Uterus (tissue), 4 donors: ENCODE measurements around the gene GASK1A. TPM values are rescaled to one million over a fixed set of nuclear protein-coding genes. Genes with fewer than 3 reads are reported as not detected.

Source experiments
- DNase-seq, 2 donors: peaks; one replicate each; pipeline ENCODE4 v3.0.0-alpha.2; 2019 to 2020
- H3K27ac ChIP-seq, 2 donors: fragments of 200-600 bp; sonication (generic); 1 replicate in 1 of 2; 2 replicates in 1 of 2; pipeline ENCODE4 v1.5.1; 2016 to 2018
- H3K27me3 ChIP-seq, 2 donors: fragments of 200-600 bp; sonication (generic); one replicate each; pipeline ENCODE4 v1.5.1; 2018 to 2019; ENCODE audit warnings: control low read depth in 1 of 2
- H3K36me3 ChIP-seq, 2 donors: fragments of 200-600 bp; sonication (generic); one replicate each; pipeline ENCODE4 v1.5.1; 2019; ENCODE audit warnings: control low read depth in 1 of 2
- H3K4me1 ChIP-seq, 2 donors: fragments of 200-600 bp; sonication (generic); one replicate each; pipeline ENCODE4 v1.5.1; 2018 to 2019; ENCODE audit warnings: control low read depth in 1 of 2
- H3K4me3 ChIP-seq, 2 donors: fragments of 200-600 bp; sonication (generic); 1 replicate in 1 of 2; 2 replicates in 1 of 2; pipeline ENCODE4 v1.5.1; 2018 to 2019; ENCODE audit warnings: mild to moderate bottlenecking in 1 of 2
- H3K9me3 ChIP-seq, 2 donors: fragments of 200-600 bp; sonication (generic); one replicate each; pipeline ENCODE4 v1.5.1; 2019; ENCODE audit warnings: control low read depth in 1 of 2
- POLR2A ChIP-seq, 2 donors: fragments of 450-650 bp; IDR thresholded peaks; one replicate each; pipeline ENCODE4 v1.6.1; 2016; ENCODE audit warnings: antibody characterized with exemption in 2 of 2, mild to moderate bottlenecking in 1 of 2, moderate library complexity in 1 of 2
- intact Hi-C: fragments of 100-400 bp; cut with DNase I; formaldehyde crosslinking; loops from one replicate; pipeline ENCODE4 v1.15.1; 2023; ENCODE audit warnings: low total_unique reads
- total RNA-seq, 4 donors: library from RNA; depleted of rRNA in 3 of 4; stranded (reverse); fragments of >200 nt in 3 of 4; gene quantifications; one replicate each; pipeline versions ENCODE4 v1.1.0 to v1.2.4, GENCODE V29; 2014 to 2023
- TF ChIP-seq, protein P1 (sequence below), 4 experiments: fragments of 200-600 bp in 2 of 4; fragments of 450-650 bp in 2 of 4; sonication (generic) in 2 of 4; IDR thresholded peaks; one replicate each; pipeline ENCODE4 v1.5.1; 2016 to 2019; ENCODE audit warnings: antibody characterized with exemption in 4 of 4, mild to moderate bottlenecking in 2 of 4, moderate library complexity in 1 of 4
- donor health status: DM: yes; HTN: yes; CAD: no.

Gene GASK1A
- total RNA-seq, 4 donors from 2014 or later, result 26.3 to 65.8 (median 48.0) TPM

DNA sequence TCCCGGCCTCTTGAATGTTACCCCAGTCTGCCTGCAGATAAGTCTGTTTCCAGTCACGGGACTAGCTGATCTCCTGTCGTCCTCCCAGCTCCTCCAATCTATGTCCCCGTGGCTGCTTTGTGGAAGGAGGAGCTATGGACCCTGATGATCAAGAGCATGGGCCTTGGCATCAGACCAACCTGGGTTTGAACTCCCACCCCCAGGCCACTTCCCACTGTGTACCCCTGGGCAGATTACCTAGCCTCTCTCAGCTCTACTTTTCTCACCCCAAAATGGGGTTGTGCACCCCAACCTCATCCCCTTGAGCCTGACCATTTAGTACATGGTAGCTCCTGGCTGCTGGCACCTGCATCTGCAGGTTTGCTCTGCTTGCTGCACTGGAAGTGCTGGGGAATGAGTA lies 55.8 kb downstream of the GASK1A start:
- DNase-seq, result no peak
- Histone ChIP-seq H3K27ac (no peak overlapping the region), H3K9me3 (no peaks in the 10 kb centered on the region), H3K4me1 (no peaks in the 10 kb centered on the region), H3K4me3 (no peak overlapping the region), H3K27me3 (no peaks in the 10 kb centered on the region), H3K36me3 (no peaks in the 10 kb centered on the region)
- TF ChIP-seq, protein P1, sequence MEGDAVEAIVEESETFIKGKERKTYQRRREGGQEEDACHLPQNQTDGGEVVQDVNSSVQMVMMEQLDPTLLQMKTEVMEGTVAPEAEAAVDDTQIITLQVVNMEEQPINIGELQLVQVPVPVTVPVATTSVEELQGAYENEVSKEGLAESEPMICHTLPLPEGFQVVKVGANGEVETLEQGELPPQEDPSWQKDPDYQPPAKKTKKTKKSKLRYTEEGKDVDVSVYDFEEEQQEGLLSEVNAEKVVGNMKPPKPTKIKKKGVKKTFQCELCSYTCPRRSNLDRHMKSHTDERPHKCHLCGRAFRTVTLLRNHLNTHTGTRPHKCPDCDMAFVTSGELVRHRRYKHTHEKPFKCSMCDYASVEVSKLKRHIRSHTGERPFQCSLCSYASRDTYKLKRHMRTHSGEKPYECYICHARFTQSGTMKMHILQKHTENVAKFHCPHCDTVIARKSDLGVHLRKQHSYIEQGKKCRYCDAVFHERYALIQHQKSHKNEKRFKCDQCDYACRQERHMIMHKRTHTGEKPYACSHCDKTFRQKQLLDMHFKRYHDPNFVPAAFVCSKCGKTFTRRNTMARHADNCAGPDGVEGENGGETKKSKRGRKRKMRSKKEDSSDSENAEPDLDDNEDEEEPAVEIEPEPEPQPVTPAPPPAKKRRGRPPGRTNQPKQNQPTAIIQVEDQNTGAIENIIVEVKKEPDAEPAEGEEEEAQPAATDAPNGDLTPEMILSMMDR (IDR thresholded peaks at IDR 0.05), result no peak
- no peak for TF ChIP-seq POLR2A (IDR thresholded peaks at IDR 0.05)
- intact Hi-C loops, result no loop called here

DNA sequence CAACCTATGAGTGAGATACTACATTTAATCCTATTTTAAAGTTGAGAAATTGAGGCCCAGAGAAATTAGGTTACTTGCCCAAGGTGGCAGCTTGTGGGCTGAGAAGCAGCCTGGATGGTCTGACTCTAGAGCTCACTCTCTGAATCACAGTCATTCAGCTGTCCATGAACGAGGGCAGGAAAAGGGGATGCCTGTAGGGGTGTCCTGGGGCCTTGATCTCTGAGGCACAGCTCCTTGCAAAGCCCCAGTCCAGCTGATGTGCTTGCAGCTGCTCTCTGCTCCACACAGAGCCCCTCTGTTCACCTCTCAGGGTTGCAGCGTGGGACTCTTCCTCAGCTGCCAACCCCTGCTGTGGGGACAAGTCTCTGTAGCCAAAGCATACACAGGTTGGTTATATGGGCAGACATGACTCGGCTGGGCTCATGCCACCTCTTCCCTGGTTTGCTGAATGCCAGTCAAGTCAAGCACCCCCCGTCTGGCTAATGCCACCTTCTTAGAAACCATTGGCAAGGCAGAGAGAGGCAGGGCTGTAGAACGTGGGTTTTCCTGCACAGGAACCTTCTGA lies 56.8 kb downstream of the GASK1A start:
- DNase-seq, result no peak
- Histone ChIP-seq H3K27ac (no peak overlapping the region), H3K27me3 (no peaks in the 10 kb centered on the region), H3K4me1 (no peaks in the 10 kb centered on the region), H3K4me3 (no peak overlapping the region), H3K9me3 (no peaks in the 10 kb centered on the region), H3K36me3 (no peaks in the 10 kb centered on the region)
- intact Hi-C loops, result no loop called here
- TF ChIP-seq POLR2A (IDR thresholded peaks at IDR 0.05), result no peak
- TF ChIP-seq, protein P1 (IDR thresholded peaks at IDR 0.05), result no peak

DNA sequence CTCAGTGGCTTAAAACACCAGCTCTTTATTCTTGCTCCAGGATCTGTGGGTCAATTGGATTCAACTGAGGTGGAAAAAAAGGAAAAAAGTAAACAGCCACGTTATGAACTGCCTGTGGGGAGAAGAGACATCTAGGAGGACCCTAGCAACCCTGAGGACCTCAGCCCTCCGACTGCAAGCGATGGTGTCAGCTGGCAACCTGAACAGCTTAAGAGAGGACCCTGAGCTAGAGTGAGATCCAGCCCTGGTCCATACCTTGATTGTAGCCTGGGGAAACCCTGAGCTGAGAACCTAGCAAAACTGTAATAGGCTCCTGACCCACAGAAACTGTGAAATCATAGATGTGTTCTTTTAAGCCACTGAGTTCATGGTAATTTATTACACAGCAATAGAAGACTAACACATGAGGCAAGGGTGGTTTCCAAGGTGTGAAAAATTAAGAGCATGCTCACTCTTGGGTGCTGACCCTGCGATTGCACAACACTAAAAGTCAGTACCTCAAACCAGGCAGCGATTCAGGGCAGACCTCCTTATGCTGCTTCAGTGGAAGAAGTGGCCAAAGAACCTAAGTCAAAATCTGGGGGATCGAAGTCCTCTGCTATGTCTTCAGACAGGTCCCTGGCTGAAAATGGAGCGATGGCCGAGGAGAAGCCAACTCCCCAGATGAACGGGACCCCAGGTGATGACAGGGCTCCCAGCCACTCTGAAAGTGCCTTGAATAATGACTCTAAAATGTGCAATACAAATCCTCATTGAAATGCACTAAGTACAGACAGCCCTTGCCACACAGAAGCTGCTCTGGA lies 57.7 kb downstream of the GASK1A start:
- no peak for DNase-seq
- intact Hi-C loops, result no loop called here
- Histone ChIP-seq H3K4me3 (no peak overlapping the region), H3K27ac (no peak overlapping the region), H3K4me1 (no peaks in the 10 kb centered on the region), H3K27me3 (no peaks in the 10 kb centered on the region), H3K9me3 (no peaks in the 10 kb centered on the region), H3K36me3 (no peaks in the 10 kb centered on the region)
- TF ChIP-seq POLR2A (IDR thresholded peaks at IDR 0.05), result no peak

DNA sequence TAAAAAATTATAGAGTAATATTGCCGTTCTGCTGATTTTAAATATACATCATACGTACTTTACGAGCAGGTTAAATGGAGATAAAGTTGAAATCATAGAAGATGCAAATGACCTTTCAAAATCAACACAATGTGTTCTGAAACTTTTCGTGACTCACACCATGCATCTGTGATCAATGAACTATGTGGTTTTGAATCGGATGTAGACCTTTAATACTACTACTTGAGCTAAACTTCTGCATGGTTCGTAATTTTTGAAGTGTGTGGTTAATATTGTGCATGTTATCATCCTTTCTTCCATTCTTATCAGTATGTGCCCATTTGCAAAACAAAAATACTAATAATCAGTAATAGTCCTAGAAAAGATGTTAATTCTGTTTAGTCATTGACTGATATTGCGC lies 58.9 kb downstream of the GASK1A start:
- Histone ChIP-seq H3K27me3 (no peaks in the 10 kb centered on the region), H3K36me3 (no peaks in the 10 kb centered on the region), H3K4me3 (no peak overlapping the region), H3K4me1 (no peaks in the 10 kb centered on the region), H3K27ac (no peak overlapping the region), H3K9me3 (no peaks in the 10 kb centered on the region)
- no peak for DNase-seq
- no peak for TF ChIP-seq POLR2A (IDR thresholded peaks at IDR 0.05)
- TF ChIP-seq, protein P1 (IDR thresholded peaks at IDR 0.05), result no peak
- intact Hi-C loops, result no loop called here

DNA sequence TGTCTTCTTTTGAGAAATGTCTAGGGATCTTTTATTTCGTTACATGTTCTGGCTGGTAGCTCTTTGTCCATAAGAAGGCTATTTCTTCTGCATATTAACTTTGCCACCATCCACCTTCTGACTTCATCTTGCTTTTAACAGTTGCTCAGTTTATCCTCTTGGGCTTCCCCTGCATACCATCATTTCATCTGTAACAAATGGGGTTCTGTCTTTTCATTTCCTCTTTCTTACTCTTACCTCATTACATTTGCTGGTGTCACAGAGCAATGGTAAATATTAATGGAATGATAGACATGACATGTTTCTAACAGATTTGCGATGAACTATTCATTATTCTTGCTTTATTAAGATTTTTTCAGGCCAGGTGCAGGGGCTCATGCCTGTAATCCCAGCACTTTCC lies 62.4 kb downstream of the GASK1A start:
- DNase-seq, result no peak
- H3K4me1 ChIP-seq, result no peaks in the 10 kb centered on the region
- no peaks in the 10 kb centered on the region for H3K27me3 ChIP-seq
- H3K4me3 ChIP-seq, result no peak overlapping the region
- TF ChIP-seq, protein P1 (IDR thresholded peaks at IDR 0.05), result no peak
- no peak for TF ChIP-seq POLR2A (IDR thresholded peaks at IDR 0.05)
- no peak overlapping the region for H3K27ac ChIP-seq
- H3K36me3 ChIP-seq, result no peaks in the 10 kb centered on the region
- intact Hi-C loops, result no loop called here
- peaks cover 0 to 7% of the 10 kb centered on the region in 2 donors for H3K9me3 ChIP-seq
